ENCODE measurements around the gene ULK3. TPM values are rescaled to one million over a fixed set of nuclear protein-coding genes. Genes with fewer than 3 reads are reported as not detected.

Gene ULK3
- total RNA-seq, 1 donor, result 17.7 TPM

DNA sequence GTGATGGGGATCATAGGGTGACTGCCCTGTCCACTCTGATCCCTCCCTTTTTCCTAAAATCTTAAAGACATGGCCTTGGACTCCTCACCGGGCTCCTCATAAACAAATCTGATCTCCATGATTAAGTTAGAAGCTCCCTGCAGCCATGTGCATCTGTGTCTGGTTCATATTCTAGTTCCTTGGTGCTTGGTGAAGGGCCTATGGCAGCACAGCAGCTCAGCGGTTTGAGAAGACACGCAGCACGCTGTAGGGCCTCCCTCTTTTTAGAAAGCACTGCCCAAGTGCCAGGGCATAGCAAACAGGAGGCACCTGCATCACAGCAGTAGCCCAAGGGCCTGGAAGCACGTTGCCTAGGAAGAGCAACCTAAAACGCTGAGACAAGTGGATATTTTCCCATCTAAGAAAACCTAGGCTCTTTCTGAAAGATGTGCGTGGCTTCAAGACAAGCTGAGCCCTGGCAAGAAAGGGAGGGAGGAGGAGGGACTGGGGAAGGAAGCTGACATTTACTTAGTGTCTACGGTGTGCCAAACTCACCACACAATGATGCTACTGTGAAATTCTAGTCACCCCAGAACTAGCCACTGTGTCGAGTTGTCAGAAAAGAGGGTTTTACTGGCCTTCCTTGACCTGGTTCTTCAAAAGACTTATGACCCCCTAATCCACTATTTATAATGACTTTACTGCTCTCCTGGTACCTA lies 14.9 kb upstream of the ULK3 start:
- TF ChIP-seq, protein P1, sequence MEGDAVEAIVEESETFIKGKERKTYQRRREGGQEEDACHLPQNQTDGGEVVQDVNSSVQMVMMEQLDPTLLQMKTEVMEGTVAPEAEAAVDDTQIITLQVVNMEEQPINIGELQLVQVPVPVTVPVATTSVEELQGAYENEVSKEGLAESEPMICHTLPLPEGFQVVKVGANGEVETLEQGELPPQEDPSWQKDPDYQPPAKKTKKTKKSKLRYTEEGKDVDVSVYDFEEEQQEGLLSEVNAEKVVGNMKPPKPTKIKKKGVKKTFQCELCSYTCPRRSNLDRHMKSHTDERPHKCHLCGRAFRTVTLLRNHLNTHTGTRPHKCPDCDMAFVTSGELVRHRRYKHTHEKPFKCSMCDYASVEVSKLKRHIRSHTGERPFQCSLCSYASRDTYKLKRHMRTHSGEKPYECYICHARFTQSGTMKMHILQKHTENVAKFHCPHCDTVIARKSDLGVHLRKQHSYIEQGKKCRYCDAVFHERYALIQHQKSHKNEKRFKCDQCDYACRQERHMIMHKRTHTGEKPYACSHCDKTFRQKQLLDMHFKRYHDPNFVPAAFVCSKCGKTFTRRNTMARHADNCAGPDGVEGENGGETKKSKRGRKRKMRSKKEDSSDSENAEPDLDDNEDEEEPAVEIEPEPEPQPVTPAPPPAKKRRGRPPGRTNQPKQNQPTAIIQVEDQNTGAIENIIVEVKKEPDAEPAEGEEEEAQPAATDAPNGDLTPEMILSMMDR (IDR thresholded peaks at IDR 0.05; ENCODE audit: insufficient read depth, low read length), result no peak
- DNase-seq (ENCODE audit: low read depth), result no peak

DNA sequence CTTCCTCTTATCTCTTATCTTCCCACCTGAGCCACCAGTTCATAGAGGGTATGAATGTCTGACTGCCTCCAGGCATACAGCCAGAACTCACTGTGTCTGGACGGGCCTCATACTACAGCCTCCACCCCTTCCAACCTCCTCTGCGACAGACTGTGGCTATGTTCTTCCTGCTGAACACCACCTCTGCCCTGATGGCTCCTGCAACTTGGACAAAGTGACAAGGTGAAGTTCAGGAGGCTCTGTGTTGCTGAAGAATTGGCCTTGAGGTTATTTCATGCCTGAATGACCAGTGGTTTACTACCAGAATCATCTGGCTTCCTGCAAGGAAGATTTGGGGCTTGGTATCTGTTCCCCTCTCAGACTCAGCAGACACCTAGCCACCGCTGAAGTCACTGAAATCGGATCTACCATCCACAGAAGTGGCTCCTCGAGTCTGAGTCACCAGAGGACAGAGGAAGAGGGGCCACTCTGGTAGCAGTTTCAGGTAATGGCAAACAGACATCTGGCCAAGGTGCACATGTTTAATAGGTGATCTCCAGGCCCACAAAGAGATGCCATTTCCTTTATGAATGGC lies 14.2 kb upstream of the ULK3 start:
- no peak for DNase-seq (ENCODE audit: low read depth)
- no peak overlapping the region for H3K4me3 ChIP-seq (ENCODE audit: low read depth, low read length)
- TF ChIP-seq, protein P1 (IDR thresholded peaks at IDR 0.05; ENCODE audit: insufficient read depth, low read length), result no peak

More for the DNA sequence above, 14.9 kb upstream of the ULK3 start:
- no peak overlapping the region for H3K4me3 ChIP-seq (ENCODE audit: low read depth, low read length)

DNA sequence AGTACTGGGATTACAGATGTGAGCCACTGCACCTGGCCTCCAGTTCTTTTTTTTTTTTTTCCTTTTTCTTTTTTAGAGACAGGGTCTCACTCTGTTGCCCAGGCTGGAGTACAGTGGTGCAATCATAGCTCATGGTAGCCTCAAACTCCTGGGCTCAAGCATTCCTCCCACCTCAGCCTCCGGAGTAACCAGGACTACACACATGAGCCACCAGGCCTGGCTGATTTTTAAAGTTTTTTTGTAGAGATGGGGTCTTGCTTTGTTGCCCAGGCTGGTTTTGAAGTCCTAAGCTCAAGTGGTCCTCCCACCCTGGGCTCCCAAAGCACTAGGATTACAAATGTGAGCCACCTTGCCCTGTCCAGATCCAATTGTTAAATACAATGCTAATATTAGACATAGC lies 13.6 kb upstream of the ULK3 start:
- DNase-seq (ENCODE audit: low read depth), result no peak
- TF ChIP-seq, protein P1 (IDR thresholded peaks at IDR 0.05; ENCODE audit: insufficient read depth, low read length), result no peak
- no peak overlapping the region for H3K4me3 ChIP-seq (ENCODE audit: low read depth, low read length)

DNA sequence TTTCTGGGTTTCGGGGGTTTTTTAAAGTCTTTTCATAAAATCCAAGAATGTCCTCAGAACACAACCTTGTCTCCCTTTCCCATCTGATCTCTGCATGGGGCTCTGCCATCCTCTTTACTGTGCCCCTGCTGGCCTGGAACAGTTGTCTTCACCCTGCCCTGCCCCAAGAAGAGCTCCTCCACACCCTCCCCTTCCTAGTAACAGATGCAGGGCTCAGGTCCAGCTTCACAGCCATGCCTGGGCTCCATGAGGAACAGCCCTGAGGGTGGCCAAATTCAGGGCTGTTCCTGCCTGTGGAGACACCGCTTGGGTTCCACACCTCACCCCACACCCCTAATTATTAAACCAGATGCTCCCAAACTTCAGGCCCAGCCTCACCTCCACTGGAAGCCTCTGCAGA lies 12.9 kb upstream of the ULK3 start:
- H3K4me3 ChIP-seq (ENCODE audit: low read depth, low read length), result no peak overlapping the region
- DNase-seq (ENCODE audit: low read depth), result no peak
- TF ChIP-seq, protein P1 (IDR thresholded peaks at IDR 0.05; ENCODE audit: insufficient read depth, low read length), result no peak

DNA sequence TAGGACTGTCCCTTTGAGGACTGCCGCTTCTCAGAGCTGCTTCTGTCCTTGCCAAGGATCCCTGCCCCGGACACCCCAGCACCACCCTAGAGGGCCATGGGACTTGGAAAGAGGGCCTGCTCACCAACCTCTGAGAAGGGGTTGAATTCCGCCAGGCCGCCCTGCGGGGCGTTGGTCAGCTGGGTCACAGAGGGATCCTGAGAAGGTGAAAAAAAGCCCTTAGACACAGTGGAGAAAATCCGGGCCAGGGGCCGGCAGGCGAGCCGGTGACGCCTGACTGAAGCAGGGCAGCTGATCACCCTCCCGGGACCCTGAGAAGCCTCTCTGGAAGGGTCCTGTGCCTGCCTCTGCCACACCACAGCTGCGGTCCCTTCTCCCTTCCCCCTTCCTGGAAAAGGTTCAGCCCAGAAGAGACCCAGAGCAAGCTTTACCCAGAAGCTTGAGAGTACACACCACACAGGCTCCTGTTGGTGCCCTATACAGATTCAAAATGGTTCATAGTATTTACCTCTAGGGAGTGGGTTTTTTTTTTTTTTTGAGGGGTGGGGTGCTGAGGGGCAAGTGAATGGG lies 11.6 kb upstream of the ULK3 start:
- TF ChIP-seq, protein P1 (IDR thresholded peaks at IDR 0.05; ENCODE audit: insufficient read depth, low read length), result no peak
- H3K4me3 ChIP-seq (ENCODE audit: low read depth, low read length), result no peak overlapping the region

DNA sequence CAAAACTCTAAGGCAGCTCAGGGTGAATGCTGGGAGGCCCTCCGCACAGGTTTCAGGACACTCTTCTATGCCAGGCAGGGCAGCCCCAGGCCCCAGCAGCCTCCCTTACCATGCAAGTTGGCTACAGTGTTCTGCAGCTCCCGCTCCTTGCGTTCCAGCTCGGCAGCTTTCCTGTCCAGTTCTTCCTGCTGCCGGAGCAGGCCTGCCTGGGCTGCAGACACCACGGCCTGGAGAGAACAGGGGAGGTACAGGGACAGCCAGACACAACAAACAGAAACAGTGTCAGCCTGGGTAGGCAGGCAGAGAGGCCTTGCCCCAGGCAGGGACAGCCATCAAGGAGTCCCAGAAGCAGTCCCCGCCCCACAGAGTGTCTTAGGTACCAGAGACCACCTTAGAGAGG lies 9.0 kb upstream of the ULK3 start:
- TF ChIP-seq, protein P1 (IDR thresholded peaks at IDR 0.05; ENCODE audit: insufficient read depth, low read length), result no peak
- no peak for DNase-seq (ENCODE audit: low read depth)
- H3K4me3 ChIP-seq (ENCODE audit: low read depth, low read length), result no peak overlapping the region

More for the DNA sequence above, 11.6 kb upstream of the ULK3 start:
- no peak for DNase-seq (ENCODE audit: low read depth)

Data from fibroblast of the aortic adventitia (primary cell).